ENCODE data around the gene BARD1.

GRCh38 chr2:214695789-214696188, 113.7 kb downstream of the BARD1 start:
- TF ChIP-seq POLR2A (IDR thresholded peaks at IDR 0.05) = no peak
- TF ChIP-seq CTCF (IDR thresholded peaks at IDR 0.05 in 4 of 5, conservative IDR thresholded peaks at IDR 0.05 in 1 of 5) = no peak

Data from gastrocnemius medialis (tissue), 4 donors.